HL-60/S4 (cell line): ENCODE data around the gene ATP11B.
"Not testable (repeated sequence)": the region's sequence is repeated elsewhere in the genome, so short reads cannot be mapped to it uniquely, and the experiment has no call there.

Experiments used
- in situ Hi-C: fragments of 300-500 bp; cut with MboI; formaldehyde crosslinking; loops from 2 replicates; pipeline ENCODE4 v1.14.3; 2022; ENCODE audit warnings: low sequenced_read_pairs

ATP11B gene

DNA sequence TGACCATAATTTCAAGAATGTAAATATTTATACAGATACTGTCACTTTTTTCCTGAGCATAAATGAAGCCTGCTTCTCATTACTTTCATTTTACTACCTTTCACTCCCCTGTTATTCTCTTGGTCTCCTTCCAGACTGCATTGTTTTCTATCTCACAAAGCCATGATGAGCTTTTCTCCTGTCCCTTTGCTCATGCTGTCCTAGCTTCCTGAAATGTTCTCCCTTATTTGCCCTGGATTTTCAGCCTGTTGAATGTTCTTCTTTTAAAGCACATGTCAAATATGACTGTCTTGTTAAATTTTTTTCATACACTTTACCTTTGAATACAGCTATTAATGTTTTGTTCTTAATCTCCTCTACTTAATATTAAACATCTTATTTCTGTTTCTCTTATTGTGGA lies 31.7 kb downstream of the ATP11B start:
- in situ Hi-C loops = no loop called here

DNA sequence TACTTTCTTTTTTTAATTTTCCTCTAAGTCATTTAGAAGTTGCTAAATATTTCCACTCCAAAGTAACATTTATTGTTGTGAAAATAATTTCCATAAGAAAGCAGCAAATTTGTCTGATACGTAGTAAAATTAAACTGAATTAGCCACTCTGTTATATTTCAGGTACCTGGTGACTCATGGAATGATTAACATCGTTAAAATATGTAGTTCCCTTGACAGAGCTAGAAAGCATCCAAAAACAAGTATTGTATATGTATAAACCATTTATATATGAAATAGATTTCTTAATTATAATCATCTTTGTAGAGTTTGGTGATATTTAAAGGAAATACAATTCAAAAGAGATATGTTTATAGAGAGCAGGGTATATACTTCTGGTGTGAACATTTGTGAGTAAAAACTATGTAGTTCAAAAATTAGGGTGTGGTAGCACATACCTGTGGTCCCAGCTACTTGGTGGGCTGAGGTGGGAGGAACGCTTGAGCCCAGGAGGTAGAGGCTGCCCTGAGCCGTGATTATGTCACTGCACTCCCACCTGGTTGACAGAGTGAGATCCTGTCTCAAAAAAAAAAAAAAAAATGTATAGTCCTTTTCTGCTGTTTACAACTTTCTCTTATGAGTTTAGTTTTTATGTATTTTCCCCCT lies 36.6 kb downstream of the ATP11B start:
- in situ Hi-C loops = no loop called here

DNA sequence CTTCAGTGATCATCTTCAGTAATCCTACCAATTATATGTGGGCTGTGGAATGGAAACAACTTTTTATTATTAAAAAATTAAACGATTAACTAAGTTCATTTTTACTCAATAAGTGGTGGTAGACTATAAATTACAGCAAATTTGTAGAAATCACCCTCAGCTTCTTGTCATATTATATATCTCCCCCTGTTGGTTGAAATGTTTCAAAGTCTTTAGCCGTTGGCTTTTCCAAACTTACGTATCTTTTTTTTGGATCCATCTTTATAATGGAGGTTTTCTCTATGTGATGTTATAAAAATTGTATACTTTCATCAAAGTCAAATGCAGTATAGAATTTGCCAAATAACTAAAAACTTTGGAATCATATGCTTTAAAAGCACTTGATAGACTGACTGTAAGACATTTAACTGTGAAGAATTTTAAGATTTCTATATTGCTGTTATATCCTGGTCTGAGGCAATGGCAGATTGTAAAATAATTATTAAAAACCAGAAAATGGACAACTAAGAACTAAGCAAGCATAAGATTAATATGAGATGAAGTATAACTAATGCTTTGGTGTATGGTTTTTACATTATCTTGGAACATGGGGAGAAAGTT lies 44.7 kb downstream of the ATP11B start:
- in situ Hi-C loops = no loop called here

DNA sequence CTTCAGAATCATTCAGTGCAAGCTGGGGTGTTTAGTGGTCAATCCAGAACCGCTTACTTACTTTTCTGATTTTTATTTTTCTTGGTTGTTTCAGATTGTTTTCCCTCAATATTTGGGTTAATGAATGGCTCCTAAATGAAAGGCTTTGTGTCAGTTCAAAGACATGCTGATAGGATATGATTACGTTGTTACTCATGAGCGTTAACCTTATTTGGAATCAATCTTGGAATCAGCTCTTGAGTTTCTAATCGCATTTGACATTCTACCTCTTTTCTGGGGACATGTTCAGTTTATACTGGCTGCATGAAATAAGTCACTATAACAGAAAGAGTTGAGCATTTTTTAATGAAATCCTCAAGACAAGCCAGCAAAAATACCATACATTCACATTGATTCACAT lies 50.2 kb downstream of the ATP11B start:
- in situ Hi-C loops = no loop called here

DNA sequence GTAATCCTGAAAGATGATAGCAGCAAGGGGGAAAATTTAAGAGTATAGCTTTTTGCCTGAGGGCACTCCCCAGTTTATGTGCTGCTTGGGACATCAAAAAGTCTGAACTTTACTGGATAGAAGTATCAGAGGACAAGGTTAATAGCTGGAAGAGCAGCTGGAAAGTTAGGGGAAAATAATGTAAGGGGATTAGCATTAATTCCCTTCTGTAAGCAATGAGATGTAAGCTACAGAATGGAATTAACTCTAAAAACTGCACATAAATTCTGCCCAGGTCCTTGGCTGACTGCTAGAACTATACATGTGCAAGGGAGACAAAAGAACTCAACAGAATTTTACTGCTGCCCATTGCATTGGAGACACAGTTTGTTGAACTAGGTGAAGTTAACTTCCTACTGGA lies 55.6 kb downstream of the ATP11B start:
- in situ Hi-C loops = no loop called here

DNA sequence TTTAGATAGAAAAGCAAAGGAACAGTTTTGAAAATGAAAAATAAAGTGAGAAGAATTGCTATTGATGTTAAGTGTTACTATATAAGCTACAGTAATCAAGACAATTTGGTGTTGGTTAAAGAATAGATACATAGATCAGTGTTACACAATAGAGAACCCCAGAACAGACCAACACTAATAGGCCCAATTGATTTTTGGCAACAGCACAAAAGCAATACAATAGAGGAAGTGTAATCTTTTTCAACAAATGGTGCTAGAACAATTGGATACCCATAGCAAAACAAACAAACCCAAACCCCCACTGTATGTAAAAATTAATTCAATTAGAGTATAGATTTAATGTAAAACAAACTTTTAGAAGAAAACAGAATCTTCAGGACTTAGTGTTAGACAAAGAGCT lies 61.8 kb downstream of the ATP11B start:
- in situ Hi-C loops = no loop called here

DNA sequence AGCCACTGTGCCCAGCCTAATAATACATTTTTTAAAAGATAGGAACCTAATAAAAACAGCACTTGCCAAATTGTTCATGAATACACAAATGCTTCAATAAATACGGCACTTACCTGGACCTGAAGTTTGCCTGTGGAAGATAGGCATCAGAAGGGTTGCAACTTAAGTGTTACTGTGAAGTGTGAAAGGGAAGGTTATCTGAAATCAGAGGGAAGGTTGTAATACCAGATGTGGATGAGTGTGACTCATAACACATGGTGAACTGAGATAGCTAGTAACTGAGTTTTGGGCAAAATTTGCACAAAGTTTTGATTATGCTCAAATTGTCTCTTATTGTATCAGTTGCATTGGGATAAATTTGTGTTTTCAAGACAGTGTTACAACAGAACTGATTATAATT lies 68.0 kb downstream of the ATP11B start:
- in situ Hi-C loops = no loop called here

DNA sequence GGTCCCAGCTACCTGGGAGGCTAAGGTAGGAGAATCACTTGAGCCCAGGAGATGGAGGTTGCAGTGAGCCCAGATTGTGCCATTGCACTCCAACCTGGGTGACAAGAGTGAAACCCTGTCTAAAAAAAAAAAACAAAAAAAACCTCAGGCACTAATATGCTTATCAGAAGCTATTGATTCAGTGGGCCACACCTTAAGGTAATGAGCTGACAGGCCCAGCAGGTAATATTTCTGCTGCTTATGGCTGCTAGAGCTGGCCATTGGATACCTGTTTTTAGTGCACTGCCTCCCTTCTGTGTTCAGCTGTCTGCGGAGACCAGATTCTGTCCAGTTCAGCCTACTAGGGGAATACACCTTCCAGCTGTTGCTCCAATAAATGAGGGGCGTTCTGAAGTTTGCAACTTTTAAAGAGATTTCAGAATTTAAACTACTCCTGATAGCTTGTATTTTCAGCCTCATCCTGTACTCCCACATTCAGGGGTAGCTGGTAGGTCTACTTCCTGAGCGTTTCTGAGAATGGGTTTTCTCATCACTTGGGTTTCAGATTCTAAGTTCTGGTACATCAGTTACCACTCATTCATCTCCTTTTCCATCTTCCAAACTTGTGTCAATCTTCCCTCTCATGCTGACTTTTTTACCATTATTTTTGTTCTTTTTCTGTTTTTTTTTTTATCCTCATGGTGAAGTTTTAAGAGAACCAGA lies 69.0 kb downstream of the ATP11B start:
- in situ Hi-C loops = no loop called here

DNA sequence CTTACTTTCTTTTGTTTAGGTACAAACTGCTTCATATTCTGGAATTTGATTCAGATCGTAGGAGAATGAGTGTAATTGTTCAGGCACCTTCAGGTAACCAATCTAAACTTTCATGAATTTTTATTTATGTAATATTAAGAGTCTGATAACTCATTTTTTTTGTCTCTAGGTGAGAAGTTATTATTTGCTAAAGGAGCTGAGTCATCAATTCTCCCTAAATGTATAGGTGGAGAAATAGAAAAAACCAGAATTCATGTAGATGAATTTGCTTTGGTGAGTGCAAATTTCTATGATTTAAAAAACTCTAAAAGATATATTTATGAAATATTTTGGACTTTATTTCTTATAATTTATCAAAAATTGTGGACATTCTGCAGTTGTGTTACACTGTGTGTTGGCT lies 75.8 kb downstream of the ATP11B start:
- in situ Hi-C loops = no loop called here

DNA sequence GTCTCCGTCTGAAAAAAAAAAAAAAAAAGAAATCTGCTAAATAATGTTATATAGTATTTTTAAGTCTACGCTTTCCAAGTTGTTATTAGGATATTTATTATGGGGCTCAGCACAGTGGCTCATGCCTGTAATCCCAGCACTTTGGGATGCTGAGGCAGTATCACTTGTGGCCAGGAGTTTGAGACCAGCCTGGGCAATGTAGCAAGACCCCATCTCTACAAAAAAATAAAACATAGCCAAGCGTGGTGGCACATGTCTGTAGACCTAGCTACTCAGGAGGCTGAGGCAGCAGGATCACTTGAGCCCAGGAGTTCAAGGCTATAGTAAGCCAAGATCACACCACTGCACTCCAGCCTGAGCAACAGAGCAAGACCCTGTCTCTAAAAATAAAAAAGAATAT lies 77.6 kb downstream of the ATP11B start:
- in situ Hi-C loops = not testable (repeated sequence)

DNA sequence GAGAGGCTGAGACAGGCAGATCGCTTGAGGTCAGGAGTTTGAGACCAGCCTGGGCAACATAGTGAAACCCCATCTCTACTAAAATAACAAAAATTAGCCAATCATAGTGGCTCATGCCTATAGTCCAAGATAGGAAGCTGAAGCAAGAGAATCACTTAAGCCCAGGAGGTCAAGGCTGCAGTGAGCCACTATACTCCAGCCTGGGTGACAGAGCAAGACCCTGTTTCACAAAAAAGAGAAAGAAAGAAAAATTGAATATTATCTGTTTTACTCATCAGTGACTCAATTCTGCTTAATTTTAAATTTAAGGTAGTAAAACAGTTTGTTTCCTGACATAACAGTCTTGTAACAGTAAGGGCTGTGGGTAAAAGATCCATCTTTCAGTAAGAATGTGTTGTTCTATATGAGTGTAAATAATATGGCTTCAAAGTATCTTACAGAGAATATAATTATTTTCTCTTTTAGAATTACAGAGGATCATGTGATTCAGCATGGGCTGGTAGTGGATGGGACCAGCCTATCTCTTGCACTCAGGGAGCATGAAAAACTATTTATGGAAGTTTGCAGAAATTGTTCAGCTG lies 85.8 kb downstream of the ATP11B start:
- in situ Hi-C loops = no loop called here

DNA sequence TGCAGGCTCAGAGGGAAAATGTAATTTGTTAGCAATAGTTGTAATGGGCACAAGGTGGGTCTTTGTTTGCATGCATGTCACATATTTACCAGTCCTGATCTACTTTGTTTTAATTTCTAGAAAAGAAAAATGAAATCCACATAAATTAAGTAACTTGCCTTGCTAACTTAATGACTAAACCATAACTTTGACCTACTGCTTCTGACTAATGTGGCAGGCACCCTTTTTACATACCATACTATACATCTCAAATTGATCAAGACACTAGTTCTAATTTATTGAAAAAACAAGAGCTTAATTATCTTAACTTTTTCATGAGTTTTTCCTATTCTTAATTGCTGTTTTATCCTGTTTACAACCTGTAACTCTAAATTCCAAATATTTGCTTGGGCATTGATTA lies 93.2 kb downstream of the ATP11B start:
- in situ Hi-C loops = no loop called here

DNA sequence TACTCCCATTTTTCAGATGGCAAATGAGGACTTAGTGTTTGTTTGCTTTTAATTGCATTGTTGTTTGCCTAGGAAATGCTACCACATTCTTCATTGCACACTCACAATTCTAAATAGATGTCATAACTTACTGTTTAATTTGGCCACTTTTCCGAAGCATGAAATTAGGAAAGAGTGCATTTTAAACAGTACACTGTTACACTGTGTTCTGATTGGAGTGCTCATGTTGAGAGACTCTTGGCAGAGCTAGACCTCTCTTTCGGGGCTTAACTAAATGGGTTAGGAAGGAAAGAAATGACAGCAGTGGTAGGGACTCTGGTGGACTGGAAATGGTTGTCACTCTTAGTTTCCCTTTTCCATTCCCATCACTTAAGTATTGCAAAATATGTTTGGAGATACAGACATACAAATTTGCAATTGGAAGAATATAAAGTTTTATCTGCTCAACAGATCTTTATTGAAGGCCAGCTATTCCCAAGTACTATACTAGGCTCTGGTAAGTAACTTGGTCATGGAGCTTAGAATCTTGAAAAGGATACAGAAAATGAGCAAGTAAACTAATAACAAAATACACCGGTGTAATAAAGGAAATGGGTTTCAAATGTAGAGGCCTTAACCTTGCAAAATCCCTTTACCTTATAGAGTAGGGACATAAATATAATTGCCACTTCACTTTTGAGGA lies 96.8 kb downstream of the ATP11B start:
- in situ Hi-C loops = no loop called here

DNA sequence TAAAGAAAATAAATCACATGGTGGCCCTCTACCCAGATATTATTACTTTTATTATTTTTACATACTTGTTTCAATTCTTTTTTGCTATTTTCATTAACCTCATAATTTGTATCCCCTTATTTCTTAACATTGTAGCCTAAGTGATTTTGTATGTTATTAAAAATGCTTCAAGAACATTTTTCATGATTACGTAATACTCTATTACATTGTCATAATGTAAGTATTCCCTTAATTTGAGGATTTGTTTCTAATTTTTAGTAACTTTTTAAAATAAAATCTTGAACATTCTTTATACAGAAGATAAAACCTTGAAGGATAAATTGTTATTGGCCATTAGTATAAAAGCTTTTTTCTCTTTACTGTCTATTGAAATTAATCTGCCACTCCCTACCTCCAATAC lies 98.1 kb downstream of the ATP11B start:
- in situ Hi-C loops = no loop called here

DNA sequence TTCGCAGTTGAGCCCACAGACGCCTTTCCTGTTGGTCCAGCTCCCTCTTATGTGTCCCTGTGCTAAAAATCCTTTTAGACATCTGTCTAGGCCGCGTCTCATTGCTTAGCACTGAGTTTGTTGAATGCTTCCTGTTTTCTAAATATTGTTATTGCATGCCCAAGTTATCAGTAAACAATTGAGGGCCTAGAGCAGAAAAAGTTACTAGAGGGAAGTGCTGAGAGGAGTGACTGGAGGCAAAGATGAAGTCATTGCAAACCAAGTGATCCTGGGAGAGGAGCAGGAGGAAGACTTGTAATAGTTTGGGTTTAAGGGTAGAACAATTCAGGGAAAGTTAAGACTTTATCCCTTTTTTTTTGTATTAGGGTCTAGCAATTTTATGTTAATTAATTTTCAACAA lies 98.9 kb downstream of the ATP11B start:
- in situ Hi-C loops = no loop called here

DNA sequence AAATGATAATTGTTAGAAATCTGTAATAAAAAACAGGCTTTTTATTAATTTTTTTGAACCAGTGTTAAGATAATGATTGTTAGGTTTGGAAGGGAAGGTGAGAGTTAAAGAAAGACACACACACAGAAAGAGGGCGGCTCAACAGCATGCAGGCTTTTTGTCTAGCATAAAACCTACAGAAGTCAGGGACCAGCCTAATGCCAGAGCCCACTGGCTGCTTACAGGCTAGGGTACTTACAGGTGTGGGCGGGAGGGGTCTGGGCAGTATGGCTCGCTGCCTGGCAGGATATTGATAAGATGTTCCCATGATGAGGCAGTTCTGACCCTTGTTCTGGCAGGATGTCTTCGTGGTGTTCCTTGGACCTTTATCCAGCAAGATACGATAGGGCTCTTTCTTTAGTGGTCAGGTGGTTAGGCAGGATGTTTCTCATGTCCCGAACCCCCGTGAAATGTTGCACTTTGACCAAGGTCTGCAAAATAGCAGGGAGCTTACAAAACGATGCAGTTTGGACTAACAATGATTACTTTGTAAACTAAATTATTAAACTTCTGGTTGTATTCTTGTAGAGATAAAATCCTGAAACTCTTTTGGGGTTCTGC lies 102.3 kb downstream of the ATP11B start:
- in situ Hi-C loops = no loop called here

DNA sequence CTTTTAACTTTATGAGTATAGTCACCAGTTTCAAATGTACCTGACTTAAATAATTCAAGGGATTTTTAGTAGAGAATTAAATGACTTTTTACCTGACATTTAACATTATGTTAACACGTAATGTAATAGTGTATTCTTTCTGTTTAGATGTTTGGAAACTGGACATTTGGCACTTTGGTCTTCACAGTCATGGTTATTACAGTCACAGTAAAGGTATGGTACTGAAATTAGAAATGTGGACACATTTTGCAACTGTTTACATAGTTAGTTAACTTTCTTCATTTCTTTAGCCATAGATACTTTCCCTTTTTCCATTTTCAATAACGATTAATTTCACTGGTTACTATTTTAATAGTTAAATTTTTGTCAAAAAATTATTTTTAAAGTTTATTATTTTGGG lies 103.2 kb downstream of the ATP11B start:
- in situ Hi-C loops = no loop called here

DNA sequence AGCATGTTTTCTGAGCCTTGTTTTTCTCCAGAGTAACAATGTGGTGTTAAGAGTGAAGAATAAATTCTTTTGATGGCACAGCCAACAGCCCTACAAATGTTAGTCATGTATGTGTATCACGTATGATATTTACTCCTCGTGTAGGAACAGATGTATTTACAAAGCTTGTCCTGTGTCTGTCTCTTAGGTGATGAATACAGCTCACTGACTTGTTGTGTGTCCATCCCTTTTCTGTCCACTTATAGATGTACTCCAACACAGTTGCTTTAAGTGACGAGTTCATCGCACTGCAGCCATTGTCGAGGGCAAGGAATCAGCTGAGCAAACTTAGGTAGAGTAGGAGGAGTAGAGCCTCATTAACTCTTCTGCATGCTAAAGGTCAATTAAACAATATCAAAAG lies 108.9 kb downstream of the ATP11B start:
- in situ Hi-C loops = no loop called here

DNA sequence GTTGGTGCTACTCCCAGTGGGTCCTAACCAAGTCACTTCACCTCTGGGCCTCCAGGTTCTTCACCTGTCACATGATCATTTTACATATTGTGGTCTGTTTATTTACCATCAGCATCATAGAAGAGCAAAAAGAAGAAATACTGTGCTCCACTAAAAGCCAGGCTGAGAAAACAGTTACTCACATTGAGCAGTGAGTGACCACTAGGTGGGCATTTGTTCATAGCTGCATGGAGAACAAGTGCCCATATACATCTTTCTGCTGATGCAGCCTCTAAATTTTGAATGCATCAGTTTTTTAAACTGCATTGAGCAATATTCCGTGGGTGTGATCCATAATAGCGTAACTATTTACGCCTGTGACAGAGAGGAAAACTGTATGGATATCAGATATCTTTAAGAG lies 110.9 kb downstream of the ATP11B start:
- in situ Hi-C loops = no loop called here

DNA sequence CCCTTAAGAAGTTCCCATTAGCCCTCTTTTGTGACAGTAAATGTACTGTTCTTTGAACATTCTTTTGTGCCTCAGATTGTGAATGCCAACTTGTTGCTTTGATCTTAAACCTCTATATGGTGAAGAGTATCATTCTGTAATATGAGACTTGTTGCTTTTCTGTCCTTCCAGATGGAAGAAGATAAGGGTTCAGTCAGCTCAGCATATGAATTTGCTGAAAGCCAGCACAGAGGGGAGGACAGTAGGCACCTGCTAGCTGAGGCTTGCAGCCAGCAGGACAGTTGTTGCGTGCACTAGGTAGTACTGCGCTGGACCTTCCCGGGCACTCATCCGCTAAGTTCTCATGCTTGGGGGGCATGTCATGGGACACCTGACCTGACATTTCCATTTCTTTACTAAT lies 112.3 kb downstream of the ATP11B start:
- in situ Hi-C loops = no loop called here

DNA sequence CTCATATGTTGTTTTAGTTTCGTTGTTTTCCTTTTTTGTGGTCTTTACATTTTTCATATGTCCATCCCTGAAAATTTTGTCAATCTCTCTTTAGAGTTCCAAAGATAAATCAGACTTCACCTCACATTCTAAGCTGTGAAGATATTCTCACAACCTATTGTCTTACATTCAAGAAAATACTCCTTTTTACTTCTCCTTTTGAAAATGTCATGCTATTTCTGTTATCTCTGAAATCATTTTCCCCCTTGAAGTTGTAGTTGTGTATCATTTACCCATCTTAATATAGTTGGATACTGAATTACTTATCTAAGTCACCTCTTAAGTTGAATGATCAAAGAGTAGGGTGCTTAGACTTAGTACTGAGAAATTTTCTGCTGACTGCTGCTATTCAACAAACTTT lies 112.7 kb downstream of the ATP11B start:
- in situ Hi-C loops = no loop called here
